GM19099 (cell line): ENCODE data around the gene LRRC74B.

Experiments used
- POLR2A ChIP-seq: IDR thresholded peaks from 3 replicates; pipeline ENCODE4 v1.6.1; 2011; ENCODE audit warnings: low read depth; ENCODE audit not compliant: insufficient read length; ENCODE audit errors: extremely low read depth

The LRRC74B gene

GRCh38 chr22:21038405-21038804 is 7.3 kb upstream of the LRRC74B start:
- TF ChIP-seq POLR2A = no peak

DNA sequence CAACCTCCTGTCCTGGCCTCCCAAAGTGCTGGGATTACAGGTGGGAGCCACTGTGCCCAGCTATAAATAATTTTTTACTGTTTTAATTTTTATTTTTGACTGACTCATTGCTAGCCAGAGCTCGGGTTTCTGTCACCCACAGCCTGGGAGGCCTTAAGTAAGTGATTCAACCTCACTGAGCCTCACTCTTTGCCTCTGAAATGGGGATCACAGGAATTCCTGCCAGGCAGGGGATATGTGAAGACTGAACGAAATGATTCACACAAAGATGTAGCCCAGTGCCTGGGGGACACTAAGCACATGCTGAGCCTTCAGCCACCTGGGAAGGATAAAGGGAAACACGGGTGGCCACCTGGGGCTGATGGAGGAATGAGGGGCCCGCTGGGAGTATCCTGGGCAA is 3.8 kb upstream of the LRRC74B start:
- TF ChIP-seq POLR2A = no peak

DNA sequence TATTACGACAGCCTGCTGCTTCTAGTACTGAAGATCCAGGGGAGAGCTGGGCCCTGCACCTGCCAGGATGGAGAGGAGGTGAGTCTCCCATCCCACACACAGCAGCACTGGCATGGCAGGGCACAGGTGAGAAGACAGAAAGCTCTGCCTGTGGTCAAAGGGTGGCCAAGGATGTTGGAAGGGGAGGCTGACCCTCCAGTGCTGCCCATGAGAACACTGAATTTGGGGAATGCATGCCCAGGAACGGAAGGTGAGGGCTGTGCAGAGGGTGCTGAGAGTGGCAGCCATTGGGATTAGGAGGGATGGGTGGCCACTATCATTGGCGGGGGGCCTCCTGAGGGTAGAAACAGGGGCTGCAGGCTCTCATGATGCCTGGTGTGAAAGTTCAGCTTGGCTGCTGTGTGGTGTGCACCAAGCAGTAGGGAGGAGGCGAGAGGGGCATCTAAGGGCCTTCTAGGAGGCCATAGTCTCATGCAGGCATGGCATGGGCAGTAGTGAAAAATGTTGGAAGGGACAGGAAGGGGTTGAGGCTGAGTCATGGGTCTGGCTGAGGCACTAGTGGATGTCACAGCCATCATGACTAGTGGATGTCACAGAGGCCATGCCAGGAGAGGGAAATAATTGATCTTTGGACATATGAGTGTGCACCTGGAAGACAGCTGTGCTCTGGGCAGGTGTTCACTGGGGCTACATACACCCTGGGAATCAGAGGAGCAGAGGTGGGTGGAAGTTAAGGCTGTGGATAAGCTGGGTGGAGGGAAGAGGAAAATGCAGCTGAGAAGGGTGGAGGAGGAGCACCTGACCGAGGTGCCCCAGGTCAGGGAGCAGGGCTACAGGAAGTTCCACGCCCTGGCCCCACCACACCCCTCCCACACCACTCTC is 2.5 kb upstream of the LRRC74B start:
- TF ChIP-seq POLR2A = no peak

DNA sequence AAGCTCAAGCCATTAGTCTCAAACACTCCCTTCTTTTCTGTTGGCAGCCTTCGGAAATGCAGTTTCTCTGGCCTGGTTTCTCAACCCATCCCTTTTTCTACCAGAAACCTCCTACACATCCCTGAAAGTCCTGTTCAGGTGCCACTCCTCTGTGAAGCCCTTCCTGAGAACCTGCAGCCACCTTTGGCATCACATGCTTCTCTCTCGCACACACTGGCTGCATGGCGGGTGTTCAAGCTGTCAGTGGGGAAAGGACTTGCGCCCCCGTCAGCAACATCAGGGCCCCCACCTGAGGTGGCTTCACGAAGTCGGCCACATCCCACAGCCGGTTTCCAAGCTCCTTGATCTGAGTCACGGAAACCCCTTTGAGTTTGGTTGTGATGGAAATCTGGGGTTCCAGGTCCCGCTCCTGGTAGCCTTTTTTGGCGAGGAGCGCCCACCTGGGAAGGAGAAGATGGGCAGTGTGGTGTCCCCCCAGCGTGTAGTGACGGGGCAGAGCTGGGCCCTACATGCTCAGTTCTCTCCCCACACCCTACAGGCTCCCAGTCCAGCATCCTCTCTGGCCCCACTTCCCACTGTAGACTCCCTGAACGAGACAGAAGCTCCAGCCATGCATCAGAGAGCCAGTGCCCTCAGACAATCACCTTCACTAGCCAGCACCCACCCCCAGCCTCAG is 1.7 kb upstream of the LRRC74B start:
- TF ChIP-seq POLR2A = no peak

DNA sequence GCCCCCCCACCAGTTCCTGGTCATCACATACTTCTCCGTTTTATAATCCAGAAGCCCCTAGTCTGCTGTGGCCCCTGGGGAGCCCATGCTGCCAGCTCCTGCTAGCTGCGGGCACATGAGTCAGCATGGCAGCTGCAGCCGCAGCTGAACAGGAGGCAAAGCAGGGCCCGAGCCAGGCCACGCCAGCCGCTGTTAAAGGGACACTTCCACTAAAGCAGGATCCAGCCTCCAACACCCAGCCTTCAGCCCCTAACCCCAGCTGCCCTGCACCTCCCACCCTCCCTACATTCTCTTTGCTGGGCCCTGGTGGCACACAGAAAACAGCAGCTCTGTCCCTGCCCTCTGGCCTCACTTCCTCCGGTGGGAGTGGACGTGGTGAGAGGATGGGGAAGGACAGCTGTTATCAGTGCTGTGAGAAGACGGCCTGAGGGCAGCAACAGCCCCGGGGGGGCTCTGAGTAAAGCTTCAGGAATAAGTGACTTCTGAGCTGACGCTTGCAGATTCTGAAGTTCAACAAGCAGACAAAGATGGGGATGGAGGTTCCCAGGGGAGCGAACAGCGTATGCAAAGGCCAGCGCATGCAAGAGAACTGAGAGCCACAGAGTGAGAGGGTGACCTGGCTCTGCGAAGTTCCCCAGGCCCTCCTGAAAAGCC is 688 bp upstream of the LRRC74B start:
- TF ChIP-seq POLR2A = no peak

DNA sequence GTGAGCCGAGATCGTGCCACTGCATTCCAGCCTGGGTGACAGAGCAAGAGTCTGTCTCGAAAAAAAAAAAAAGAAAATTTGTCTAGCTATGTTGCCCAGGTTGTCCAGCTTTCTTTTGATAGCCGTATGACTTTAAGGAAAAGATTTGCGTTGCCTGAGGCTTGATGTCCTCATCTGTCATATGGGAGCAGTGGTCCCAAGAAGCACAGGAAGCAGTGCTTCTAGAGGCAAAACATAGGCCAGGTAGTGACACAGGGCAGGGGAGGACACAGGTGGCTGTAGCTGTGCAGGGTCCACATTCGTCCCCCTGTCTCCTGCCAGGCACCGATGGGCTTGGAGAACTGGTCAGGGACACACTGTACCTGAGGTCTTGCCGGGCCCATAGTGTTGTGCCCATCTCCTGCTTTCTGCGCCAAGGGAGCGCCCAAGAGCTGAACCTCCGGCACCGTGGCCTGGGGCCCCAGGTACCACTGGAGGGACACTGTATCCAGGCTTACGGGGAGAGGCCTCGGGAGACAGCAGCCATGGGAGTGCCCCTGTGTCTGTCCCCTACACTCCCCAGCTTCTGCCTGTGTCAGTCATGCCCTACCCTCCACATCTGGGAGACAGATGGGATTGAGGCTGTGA is 1.4 kb downstream of the LRRC74B start:
- TF ChIP-seq POLR2A = no peak

- no peak for TF ChIP-seq POLR2A
Measured at GRCh38 chr22:21047730-21048129, 2.0 kb downstream of the LRRC74B start.

GRCh38 chr22:21051145-21051830 is 5.5 kb downstream of the LRRC74B start:
- no peak for TF ChIP-seq POLR2A

DNA sequence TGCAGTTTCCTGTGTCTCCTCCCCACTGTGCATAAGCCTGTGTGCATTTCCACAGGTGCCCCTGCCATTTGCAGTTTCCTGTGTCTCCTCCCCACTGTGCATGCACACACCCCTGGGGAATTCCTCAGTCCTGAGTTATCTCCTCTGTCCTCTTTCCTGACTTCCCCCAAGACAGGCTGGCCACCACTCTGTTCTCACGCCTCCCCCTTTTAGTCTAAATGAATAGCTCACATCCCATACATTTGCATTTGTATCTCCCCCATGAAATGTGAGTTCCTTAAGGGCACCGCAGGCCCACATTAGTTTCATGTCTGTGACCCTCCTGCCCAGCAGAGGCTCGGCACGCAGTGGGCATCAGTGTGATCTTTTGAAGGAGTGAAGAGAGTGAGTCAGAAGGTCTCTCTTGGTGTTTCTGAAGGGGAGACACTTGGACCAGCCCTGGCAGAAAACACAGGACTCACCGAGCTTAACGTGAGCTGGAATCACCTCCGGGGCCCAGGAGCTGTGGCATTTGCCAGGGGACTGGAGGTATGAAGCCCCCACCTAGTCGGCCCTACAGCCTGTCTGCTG is 6.2 kb downstream of the LRRC74B start:
- TF ChIP-seq POLR2A = no peak

GRCh38 chr22:21052715-21053459 is 7.1 kb downstream of the LRRC74B start:
- TF ChIP-seq POLR2A = no peak

DNA sequence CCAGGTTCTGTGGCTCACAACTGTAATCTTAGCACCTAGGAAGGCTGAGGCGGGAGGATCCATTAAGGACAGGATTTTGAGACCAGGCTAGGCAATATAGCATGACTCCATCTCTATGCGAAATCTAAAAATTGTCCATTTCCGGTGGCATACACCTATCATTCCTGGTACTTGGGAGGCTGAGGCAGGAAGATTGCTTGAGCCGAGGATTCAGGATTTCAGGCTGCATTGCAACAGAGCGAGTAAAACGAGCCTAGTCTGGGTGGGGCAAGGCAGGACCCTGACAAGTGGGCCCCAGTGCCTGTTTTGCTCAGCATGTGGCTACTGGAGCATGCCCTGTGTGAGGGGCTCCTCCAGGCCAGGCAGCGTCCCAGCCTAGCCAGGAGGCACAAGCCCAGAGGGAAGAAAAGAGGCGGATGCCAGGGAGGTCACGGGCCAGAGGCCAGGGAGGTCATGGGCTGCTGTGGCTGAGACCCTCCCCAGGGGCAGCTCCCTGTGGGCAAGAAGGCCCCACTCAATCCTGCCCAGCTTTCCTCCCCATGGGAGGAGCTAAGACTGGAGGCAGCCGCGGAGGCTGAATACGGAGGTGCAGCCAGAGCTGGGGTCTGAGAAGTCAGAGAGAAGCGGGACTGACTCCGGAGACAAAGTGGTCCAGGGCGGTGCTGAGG is 8.4 kb downstream of the LRRC74B start:
- TF ChIP-seq POLR2A = no peak

DNA sequence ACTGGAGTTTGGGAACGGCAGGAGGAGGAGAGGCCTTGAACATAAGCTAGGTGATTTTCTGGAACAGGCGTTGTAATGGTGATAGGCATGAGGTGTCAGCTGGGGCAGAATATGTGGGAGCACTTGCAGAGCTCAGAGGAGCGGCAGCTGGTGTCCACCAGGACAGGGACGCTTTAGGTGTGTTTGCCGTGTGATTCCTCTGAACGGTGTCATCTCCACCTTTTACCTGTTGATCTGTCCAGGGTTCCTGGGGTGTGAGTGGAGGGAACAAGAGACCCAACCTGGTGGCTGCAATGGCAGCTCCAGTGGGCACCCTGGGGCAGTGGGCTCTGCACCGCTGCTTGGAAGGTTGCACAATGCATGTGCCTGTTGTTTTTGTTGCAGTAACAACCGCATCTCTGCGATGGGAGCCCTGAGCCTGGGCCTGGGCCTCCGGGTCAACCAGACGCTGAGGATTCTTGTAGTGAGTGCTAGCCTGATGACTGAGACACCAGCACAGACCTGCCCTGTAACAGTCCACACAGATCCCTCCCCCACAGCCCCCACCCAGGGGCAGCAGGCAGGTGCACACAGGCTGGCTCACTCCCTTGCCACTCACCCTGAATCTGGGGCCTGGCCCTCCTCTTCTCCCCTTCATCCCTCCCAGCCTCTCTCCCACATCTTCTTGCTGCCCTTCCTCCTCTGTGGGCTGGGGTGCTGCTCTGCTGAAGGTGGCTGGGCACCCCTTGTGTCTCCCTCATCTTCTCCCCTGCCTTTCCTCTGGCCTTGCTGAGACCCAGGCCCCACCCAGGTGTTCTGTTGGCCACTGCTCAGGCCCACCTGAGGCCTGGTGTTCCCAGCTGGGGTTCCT is 9.2 kb downstream of the LRRC74B start:
- TF ChIP-seq POLR2A = no peak

GRCh38 chr22:21055564-21055834 is 9.8 kb downstream of the LRRC74B start:
- no peak for TF ChIP-seq POLR2A

DNA sequence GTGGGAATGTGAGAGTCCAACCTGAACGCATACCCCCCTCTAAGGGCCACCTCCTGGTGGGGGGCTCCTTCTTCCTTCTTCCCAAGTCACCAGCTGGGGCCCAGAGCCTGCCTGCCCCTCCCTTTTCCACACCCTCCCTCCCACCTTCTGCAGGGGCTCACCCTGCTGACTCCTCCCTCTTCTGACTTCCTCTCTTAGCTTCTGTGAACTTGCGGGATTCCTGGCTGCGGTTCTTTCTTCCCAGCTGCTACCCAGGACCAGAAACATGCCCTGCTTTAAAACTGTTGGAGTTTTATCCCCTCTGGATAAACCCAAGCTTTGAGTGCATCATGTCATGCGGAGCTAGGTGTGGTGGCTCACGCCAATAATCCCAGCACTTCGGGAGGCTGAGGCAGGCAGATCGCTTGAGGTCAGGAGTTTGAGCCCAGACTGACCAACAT is 10.2 kb downstream of the LRRC74B start:
- no peak for TF ChIP-seq POLR2A
